ENCODE measurements around the gene PCDHGA6. TPM values are rescaled to one million over a fixed set of nuclear protein-coding genes. Genes with fewer than 3 reads are reported as not detected.
"Not testable (repeated sequence)": the region's sequence is repeated elsewhere in the genome, so short reads cannot be mapped to it uniquely, and the experiment has no call there.

Gene PCDHGA6
- total RNA-seq, 2 experiments from 2014 or later: 0.11 TPM; not detected in 1

- Histone ChIP-seq H3K36me3 (ENCODE audit: insufficient read depth, low read length) (no peaks in the 10 kb centered on the region), H3K4me3 (ENCODE audit: low read length) (peak within 1 kb of the TSS; percentile 28), H3K9me3 (ENCODE audit: control insufficient read depth in 1 of 2, insufficient read depth in 1 of 2, low read length in 2 of 2) (peaks cover 45 to 50% of the 10 kb centered on the region in 2 experiments), H3K4me1 (ENCODE audit: insufficient read depth, low read length) (peaks cover 6% of the 10 kb centered on the region), H3K27ac (ENCODE audit: low read depth in 1 of 2, low read length in 2 of 2) (no peak within 1 kb of the TSS), H3K27me3 (ENCODE audit: control insufficient read depth in 1 of 2, insufficient read depth in 2 of 2, low read length in 2 of 2) (peaks cover 50 to 52% of the 10 kb centered on the region in 2 experiments)
- intact Hi-C loops (cut with DNase I, micrococcal nuclease): no loop called here
- ATAC-seq (ENCODE audit: poor library complexity): peak; percentile 60
- Mint-ChIP-seq H3K36me3 (ENCODE audit: low read depth) (peaks cover 46% of the 10 kb centered on the region), H3K27me3 (peaks cover 92% of the 10 kb centered on the region), H3K4me1 (ENCODE audit: low read depth) (peaks cover 11% of the 10 kb centered on the region), H3K9me3 (peaks cover 14% of the 10 kb centered on the region), H3K27ac (no peak within 1 kb of the TSS), H3K4me3 (peak within 1 kb of the TSS; percentile 62)
- ChIA-PET POLR2A (interaction anchor here (1.8 kb wide), 1 partner anchor 10 kb away, joined by 18 read pairs; the partner anchor contains the start of gene TAF7), CTCF (interaction anchor here (0.5 to 8.1 kb wide), 9 partner anchors 8 to 577 kb away, joined by 3 to 40 read pairs (median 3); partner anchors contain the start of genes PCDHGA2, PCDHGB1, PCDHGB5 and TAF7)
- DNase-seq: peak in 7 of 14 experiments; percentile 13 to 53 (median 31)
- TF ChIP-seq CTCF (IDR thresholded peaks at IDR 0.05): no peak
Measured at GRCh38 chr5:141330299-141331080, 43.2 kb upstream of the PCDHGA6 start, which contains the start of gene PCDHGA1. Gene PCDHGA1, plus strand, starts transcription at chr5:141330514.

GRCh38 chr5:141332571-141332970 lies 41.1 kb upstream of the PCDHGA6 start:
- H3K4me1 ChIP-seq (ENCODE audit: insufficient read depth, low read length); DNase-seq; H3K36me3 ChIP-seq (ENCODE audit: insufficient read depth, low read length); H3K4me3 Mint-ChIP-seq; H3K4me1 Mint-ChIP-seq (ENCODE audit: low read depth); ATAC-seq (ENCODE audit: poor library complexity); intact Hi-C loops (cut with DNase I, micrococcal nuclease); H3K27ac Mint-ChIP-seq; POLR2A ChIA-PET; H3K27ac ChIP-seq (ENCODE audit: low read depth in 1 of 2, low read length in 2 of 2); CTCF ChIA-PET; H3K4me3 ChIP-seq (ENCODE audit: low read length): not testable (repeated sequence)
- peaks cover 96% of the 10 kb centered on the region for H3K27me3 Mint-ChIP-seq
- H3K36me3 Mint-ChIP-seq (ENCODE audit: low read depth): peaks cover 49% of the 10 kb centered on the region
- Histone ChIP-seq H3K27me3 (ENCODE audit: control insufficient read depth in 1 of 2, insufficient read depth in 2 of 2, low read length in 2 of 2) (peaks cover 50 to 65% of the 10 kb centered on the region in 2 experiments), H3K9me3 (ENCODE audit: control insufficient read depth in 1 of 2, insufficient read depth in 1 of 2, low read length in 2 of 2) (peaks cover 38 to 61% of the 10 kb centered on the region in 2 experiments)
- H3K9me3 Mint-ChIP-seq: peaks cover 27% of the 10 kb centered on the region

- TF ChIP-seq CTCF (IDR thresholded peaks at IDR 0.05): no peak
- DNase-seq (peak in 2 of 14 experiments; percentile 6 to 21), ATAC-seq (ENCODE audit: poor library complexity) (no peak)
- CTCF ChIA-PET: interaction anchor here (1.0 to 1.5 kb wide), 4 partner anchors 8 to 219 kb away, joined by 3 to 4 read pairs (median 4); partner anchors contain the start of genes PCDHGA1, PCDHGB1 and TAF7
- H3K4me3 Mint-ChIP-seq: no peak within 1 kb of the TSS
- POLR2A ChIA-PET: interaction anchor here (1.9 kb wide), 1 partner anchor 18 kb away, joined by 7 read pairs; the partner anchor contains the start of gene TAF7
- H3K36me3 Mint-ChIP-seq (ENCODE audit: low read depth): peaks cover 56% of the 10 kb centered on the region
- intact Hi-C loops (cut with DNase I, micrococcal nuclease): no loop called here
- H3K4me1 ChIP-seq (ENCODE audit: insufficient read depth, low read length): no peaks in the 10 kb centered on the region
- peaks cover 45 to 66% of the 10 kb centered on the region in 2 experiments for H3K27me3 ChIP-seq (ENCODE audit: control insufficient read depth in 1 of 2, insufficient read depth in 2 of 2, low read length in 2 of 2)
- peaks cover 32% of the 10 kb centered on the region for H3K9me3 Mint-ChIP-seq
- H3K9me3 ChIP-seq (ENCODE audit: control insufficient read depth in 1 of 2, insufficient read depth in 1 of 2, low read length in 2 of 2): peaks cover 34 to 54% of the 10 kb centered on the region in 2 experiments
- peaks cover 94% of the 10 kb centered on the region for H3K27me3 Mint-ChIP-seq
- H3K4me1 Mint-ChIP-seq (ENCODE audit: low read depth): no peaks in the 10 kb centered on the region
- no peaks in the 10 kb centered on the region for H3K36me3 ChIP-seq (ENCODE audit: insufficient read depth, low read length)
- no peak within 1 kb of the TSS for H3K4me3 ChIP-seq (ENCODE audit: low read length)
- no peak within 1 kb of the TSS for H3K27ac Mint-ChIP-seq
- no peak within 1 kb of the TSS for H3K27ac ChIP-seq (ENCODE audit: low read depth in 1 of 2, low read length in 2 of 2)
Measured at GRCh38 chr5:141338538-141339306, 35.0 kb upstream of the PCDHGA6 start, which contains the start of gene PCDHGA2. Gene PCDHGA2, plus strand, starts transcription at chr5:141338760.

GRCh38 chr5:141340781-141341354 lies 32.8 kb upstream of the PCDHGA6 start:
- H3K27ac Mint-ChIP-seq; H3K4me3 Mint-ChIP-seq; H3K4me1 ChIP-seq (ENCODE audit: insufficient read depth, low read length); intact Hi-C loops (cut with DNase I, micrococcal nuclease); ATAC-seq (ENCODE audit: poor library complexity); H3K27ac ChIP-seq (ENCODE audit: low read depth in 1 of 2, low read length in 2 of 2); POLR2A ChIA-PET; CTCF ChIA-PET; H3K4me1 Mint-ChIP-seq (ENCODE audit: low read depth); H3K36me3 ChIP-seq (ENCODE audit: insufficient read depth, low read length); H3K4me3 ChIP-seq (ENCODE audit: low read length); DNase-seq: not testable (repeated sequence)
- Histone ChIP-seq H3K27me3 (ENCODE audit: control insufficient read depth in 1 of 2, insufficient read depth in 2 of 2, low read length in 2 of 2) (peaks cover 55 to 62% of the 10 kb centered on the region in 2 experiments), H3K9me3 (ENCODE audit: control insufficient read depth in 1 of 2, insufficient read depth in 1 of 2, low read length in 2 of 2) (peaks cover 47 to 64% of the 10 kb centered on the region in 2 experiments)
- Mint-ChIP-seq H3K9me3 (peaks cover 28% of the 10 kb centered on the region), H3K36me3 (ENCODE audit: low read depth) (peaks cover 54% of the 10 kb centered on the region), H3K27me3 (peaks cover 88% of the 10 kb centered on the region)
